Eye (tissue), 1 donor: ENCODE data around the gene FZD1.

Experiments used
- DNase-seq: peaks from one replicate; pipeline ENCODE4 v3.0.0-alpha.2; 2015

Gene FZD1

DNA sequence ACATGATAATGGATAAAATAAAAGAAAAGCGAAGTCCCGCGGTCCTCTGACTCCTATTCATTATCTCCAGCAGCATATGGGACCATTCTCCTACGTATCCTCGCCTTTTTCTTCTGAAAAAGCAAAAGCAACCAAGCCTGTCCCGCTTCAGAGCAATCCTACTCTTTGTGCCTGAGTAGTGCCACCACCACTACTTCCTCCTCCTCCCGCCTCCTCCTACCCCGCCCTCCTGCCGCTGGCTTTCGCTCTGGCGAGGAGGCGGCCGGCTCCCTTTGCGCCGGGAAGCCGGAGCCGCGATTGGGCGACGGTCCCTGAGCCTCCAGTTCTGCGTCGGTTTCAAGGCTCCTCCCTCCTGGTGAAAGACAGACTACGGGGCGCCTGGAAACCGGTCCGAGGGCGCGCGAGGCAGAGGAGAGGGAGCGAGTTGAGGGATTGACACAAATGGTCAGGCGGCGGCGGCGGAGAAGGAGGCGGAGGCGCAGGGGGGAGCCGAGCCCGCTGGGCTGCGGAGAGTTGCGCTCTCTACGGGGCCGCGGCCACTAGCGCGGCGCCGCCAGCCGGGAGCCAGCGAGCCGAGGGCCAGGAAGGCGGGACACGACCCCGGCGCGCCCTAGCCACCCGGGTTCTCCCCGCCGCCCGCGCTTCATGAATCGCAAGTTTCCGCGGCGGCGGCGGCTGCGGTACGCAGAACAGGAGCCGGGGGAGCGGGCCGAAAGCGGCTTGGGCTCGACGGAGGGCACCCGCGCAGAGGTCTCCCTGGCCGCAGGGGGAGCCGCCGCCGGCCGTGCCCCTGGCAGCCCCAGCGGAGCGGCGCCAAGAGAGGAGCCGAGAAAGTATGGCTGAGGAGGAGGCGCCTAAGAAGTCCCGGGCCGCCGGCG, at the start of gene FZD1:
TSS of gene FZD1 (plus strand) at position 388 of the 878 bp plus-strand sequence. CDS start at position 836, 448 bp downstream.
- peak; percentile 99 for DNase-seq

DNA sequence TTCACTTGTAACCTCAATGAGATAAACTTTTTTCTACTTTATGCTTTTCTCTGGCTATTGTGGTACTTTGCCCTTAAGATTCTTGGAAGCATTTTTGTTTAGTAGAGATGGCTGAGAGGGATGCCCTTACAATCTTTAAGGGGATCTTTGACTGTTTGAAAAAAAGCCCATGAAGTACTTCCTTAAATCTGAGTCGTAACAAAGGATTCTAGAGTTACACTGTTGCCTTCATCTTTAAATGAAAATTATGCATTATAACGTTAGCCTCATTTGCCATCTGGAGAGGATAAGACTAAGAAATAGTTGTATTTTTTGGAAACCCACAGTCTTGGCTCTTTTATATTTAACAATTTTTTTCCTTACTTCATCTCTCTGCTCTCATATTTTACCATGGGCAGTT, 37.8 kb upstream of the FZD1 start:
- DNase-seq = no peak

- DNase-seq = no peak
Measured at GRCh38 chr7:91228327-91228726, 35.9 kb upstream of the FZD1 start.

- no peak for DNase-seq
Measured at GRCh38 chr7:91228927-91229558, 35.2 kb upstream of the FZD1 start.

GRCh38 chr7:91230100-91230499, 34.1 kb upstream of the FZD1 start:
- DNase-seq = no peak

DNA sequence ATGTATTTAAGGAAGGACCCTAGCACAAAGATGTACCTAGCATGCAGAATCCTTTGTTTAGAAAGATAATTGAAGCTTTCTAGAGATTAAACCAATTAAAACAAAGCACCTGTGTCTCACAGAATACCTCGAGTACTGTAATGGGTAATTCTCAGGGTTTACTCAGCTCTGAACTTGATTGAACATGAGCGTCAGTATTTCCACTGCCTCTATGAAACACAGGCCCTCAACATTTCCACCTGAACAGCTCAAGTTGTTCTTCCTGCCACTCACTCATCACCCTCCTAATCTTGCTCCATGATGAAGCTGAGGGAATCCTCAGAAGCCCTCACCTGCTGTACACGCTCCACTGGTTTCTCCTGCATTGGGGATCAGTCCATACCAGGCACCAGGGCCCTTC, 33.7 kb upstream of the FZD1 start:
- DNase-seq = no peak

DNA sequence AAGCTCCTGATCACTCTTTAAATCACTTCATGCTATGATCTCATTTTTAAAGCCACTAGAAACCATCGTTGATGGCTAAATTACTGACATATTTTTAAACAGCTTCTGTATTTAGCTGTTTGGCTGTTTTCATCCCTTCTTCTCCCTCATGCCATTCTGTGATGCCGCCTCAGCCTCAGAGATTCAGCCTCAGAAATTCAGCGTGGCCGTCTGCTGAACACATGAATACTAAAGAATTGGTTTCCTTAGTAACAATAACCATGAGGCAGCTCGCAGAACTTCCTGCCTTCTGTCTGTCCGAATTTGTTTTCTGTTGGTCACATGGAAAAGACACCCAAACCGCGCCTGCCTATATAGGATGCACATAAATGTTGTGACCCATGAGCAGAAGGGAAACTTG, 31.0 kb upstream of the FZD1 start:
- DNase-seq = no peak

DNA sequence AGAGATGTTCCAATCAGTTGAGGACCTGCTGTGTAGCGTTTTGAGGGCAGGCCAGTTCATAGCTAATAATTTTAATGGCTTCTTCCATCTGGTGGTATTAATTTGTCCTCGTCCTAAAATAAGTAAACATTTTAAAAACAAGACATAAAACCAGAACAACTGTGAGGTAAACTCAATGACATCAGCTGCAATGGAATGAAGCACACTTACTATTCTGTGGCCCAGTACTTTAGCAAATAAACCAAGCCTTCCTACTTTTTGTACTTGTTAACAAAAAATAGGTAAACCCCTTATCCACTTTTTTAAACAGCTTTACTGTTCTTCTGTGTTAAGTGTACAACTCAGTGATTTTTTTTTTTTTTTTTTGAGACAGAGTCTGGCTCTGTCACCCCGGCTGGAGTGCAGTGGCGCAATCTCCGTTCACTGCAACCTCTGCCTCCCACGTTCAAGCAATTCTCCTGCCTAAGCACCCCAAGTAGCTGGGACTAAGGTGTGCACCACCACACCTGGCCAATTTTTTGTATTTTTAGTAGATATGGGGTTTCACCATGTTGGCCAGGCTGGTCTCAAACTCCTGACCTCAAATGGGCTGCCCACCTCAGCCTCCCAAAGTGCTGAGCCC, 28.9 kb upstream of the FZD1 start:
- DNase-seq = no peak

- DNase-seq = peak; percentile 25
Measured at GRCh38 chr7:91239171-91239604, 25.0 kb upstream of the FZD1 start.

- no peak for DNase-seq
Measured at GRCh38 chr7:91239772-91240171, 24.5 kb upstream of the FZD1 start.

DNA sequence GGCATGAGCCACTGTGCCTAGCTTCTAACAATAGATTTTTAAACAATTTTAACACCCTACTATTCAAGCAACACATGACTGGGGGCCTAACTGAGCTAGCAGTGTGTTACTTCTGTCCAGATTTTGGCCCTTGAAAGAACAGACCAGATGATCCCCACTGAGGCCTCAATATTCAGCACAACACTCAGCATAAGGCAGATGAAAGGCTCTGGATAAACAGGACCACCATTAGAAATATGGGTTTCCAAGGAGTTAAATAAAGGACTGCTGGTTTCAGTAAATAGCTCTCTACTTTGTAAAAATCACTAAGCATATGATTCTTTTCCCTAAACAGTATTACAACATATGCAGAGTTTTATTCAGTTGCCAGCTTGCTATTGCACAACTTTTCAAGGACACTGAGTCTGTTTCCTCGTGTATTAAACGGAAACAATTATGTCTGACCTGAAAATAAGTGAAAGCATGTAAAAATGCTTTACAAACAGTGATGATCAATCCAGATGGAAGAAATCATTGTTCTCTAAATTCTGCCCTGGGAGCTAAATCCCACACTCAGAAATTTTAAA, 23.8 kb upstream of the FZD1 start:
- peak; percentile 23 for DNase-seq

DNA sequence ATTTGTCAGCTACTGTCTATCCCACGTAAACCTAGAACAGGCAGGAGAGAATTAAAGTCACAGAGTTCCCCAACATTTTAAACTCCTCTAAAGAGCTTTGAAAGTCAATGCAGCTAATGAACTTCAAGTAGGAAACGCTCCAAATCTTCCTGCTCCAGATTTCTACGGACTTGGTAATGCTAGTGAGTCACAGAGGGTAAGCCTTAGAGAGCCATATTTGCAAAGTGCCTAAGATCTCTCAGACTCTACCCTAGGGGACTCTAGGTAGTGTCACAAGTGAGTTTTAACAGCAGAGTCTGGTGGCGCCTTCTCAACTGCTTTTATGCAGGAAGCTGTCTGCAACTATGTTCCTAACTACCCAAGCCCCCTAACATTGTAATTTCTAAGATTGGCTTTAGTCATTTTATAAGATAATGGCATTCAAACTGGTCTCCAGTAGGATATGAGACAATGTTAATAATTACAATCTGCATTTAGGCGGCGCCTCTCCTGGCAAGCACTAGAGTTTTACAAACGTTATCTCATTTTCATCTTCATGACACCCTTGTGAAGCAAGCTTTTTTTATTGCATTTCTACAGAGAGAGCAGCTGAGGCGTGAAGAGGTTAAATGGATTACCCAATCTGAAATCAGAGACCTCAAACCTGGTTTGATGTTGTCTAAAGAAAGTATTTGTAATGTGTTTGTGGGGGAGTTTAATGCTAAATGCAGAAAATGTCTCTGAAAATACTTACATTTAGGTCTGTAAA, 22.0 kb upstream of the FZD1 start:
- DNase-seq = no peak

DNA sequence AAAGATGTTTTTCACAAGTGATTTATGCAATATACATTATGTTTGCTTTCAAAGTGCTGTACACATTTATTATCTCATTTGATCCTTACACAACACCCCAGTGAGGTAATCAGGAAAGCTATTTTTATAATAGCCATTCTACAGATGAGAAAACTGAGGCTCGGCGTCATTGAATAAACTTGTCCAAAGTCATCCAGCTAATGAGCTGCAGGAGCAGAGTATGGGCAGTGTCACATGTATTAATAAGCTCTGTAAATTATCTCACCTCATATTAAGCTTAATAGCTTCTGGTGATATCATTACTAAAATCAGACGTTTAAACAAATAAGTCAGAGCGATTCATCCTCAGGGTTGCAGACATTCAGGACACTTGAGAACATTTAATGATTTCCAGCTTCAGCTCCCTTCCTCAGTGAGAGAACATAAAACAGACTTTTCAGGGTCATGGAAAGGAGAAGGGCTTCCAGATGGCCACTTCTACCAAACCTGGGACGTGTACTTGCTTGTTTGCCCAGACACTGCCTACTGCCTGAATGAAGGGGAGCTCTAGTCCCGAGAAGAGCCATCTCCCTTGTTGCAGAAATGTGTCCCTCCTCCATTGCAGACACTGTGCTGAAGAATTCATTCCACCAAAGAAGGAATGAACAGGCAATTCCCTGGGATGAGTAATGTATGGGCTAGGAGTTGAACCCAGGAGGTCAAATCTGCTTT, 20.5 kb upstream of the FZD1 start:
- no peak for DNase-seq

DNA sequence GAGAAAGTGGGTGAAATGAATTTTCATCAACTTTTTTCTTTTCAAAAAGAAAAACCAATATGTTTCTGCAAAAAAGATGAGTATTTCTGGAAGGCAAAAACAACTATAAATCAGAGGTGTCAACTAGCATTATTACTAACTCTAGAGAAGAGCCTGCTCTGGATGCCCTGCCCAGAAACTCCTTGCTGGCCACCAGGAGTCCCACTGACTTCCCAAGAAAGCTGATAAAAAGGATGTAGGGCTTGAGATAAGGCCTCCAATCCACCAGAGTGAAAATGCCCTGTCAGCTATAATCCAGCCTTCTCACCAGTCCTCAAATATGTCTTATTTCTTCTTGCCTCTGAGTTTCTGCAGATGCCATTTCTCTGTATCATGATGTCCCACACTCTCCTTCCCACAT, 16.7 kb upstream of the FZD1 start:
- no peak for DNase-seq

GRCh38 chr7:91248996-91249395, 15.2 kb upstream of the FZD1 start:
- no peak for DNase-seq

- no peak for DNase-seq
Measured at GRCh38 chr7:91249506-91250233, 14.6 kb upstream of the FZD1 start.

GRCh38 chr7:91250706-91251105, 13.5 kb upstream of the FZD1 start:
- no peak for DNase-seq

DNA sequence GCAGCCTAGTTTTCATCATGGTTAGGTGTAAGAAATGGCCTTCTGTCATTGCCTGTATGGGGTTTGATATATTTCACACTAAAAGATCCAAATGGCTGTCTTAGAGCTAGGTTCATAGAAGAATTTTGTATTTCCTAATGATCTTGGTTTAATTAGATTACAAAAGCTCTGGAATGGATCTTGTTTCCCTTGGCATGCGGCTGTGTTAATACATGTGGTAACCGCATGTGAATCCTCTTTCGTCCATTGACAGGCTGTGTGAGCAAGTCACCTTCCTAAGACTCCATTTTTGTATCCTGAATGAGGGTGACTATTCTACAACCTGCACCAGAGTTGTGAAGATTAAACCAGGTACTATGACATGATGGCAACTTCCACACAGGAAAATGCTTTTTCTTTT, 12.4 kb upstream of the FZD1 start:
- no peak for DNase-seq

DNA sequence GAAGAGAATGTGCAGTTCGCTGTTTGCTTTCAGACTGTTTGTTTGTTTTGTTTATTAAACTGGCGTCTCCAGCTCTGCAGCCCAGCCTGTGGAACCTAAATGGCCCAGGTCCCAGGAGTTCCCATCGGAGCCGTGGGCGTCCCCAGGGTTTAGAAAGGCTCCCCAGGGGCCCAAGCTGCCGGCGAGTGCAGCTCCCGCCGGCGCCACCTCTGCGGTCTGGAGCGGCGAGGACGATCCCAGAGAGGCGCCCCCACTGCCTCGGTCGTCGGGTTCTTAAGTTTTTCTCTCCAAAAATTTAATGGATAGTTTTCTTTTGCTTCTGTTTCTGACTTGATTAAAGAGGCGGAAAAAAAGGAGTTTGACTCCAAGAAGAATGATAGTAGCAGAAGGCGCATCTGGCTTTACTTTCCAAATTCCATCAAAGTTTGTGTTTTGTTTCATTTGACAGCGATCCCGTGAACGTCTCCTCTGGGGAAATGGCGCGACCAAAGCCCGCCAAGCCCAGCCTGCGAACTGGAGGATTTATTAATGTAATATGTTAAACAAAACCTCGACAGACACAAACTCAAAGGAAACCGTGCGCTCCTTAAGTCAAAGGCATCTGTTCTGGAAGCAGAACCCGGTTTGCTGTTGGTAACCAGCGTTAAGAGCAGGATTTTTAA, 718 bp upstream of the FZD1 start:
- DNase-seq = no peak

DNA sequence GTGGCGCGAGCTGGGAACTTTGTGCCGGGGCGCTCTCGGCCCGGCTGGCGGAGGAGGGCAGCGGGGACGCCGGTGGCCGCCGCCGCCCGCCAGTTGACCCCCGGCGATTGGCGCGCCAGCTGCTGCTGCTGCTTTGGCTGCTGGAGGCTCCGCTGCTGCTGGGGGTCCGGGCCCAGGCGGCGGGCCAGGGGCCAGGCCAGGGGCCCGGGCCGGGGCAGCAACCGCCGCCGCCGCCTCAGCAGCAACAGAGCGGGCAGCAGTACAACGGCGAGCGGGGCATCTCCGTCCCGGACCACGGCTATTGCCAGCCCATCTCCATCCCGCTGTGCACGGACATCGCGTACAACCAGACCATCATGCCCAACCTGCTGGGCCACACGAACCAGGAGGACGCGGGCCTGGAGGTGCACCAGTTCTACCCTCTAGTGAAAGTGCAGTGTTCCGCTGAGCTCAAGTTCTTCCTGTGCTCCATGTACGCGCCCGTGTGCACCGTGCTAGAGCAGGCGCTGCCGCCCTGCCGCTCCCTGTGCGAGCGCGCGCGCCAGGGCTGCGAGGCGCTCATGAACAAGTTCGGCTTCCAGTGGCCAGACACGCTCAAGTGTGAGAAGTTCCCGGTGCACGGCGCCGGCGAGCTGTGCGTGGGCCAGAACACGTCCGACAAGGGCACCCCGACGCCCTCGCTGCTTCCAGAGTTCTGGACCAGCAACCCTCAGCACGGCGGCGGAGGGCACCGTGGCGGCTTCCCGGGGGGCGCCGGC, 870 bp downstream of the FZD1 start:
- DNase-seq = peak; percentile 90
